Measurements from ENCODE around the gene NISCH.

The NISCH gene

GRCh38 chr3:52512727-52513126, 57.3 kb downstream of the NISCH start:
- no peak for DNase-seq (ENCODE audit: low read depth, low spot score)

GRCh38 chr3:52513281-52513680, 57.9 kb downstream of the NISCH start:
- no peak for DNase-seq (ENCODE audit: low read depth, low spot score)

GRCh38 chr3:52514576-52514975, 59.2 kb downstream of the NISCH start:
- no peak for DNase-seq (ENCODE audit: low read depth, low spot score)

- DNase-seq (ENCODE audit: low read depth, low spot score): no peak
These were observed 59.8 kb downstream of the NISCH start for GRCh38 chr3:52515192-52515591.

GRCh38 chr3:52516509-52517195, 61.2 kb downstream of the NISCH start:
- DNase-seq (ENCODE audit: low read depth, low spot score): no peak

- DNase-seq (ENCODE audit: low read depth, low spot score): no peak
These were observed 62.7 kb downstream of the NISCH start for GRCh38 chr3:52517796-52518722.

- no peak for DNase-seq (ENCODE audit: low read depth, low spot score)
These were observed 63.5 kb downstream of the NISCH start for GRCh38 chr3:52518723-52519444.

GRCh38 chr3:52519445-52520140, 64.2 kb downstream of the NISCH start:
- no peak for DNase-seq (ENCODE audit: low read depth, low spot score)

- no peak for DNase-seq (ENCODE audit: low read depth, low spot score)
These were observed 64.8 kb downstream of the NISCH start for GRCh38 chr3:52520141-52520667.

GRCh38 chr3:52520716-52521487, 65.5 kb downstream of the NISCH start:
- DNase-seq (ENCODE audit: low read depth, low spot score): no peak

- DNase-seq (ENCODE audit: low read depth, low spot score): no peak
These were observed 66.1 kb downstream of the NISCH start for GRCh38 chr3:52521488-52521824.

GRCh38 chr3:52521881-52522650, 66.7 kb downstream of the NISCH start:
- DNase-seq (ENCODE audit: low read depth, low spot score): no peak

GRCh38 chr3:52522651-52523251, 67.3 kb downstream of the NISCH start:
- no peak for DNase-seq (ENCODE audit: low read depth, low spot score)

GRCh38 chr3:52523386-52524257, 68.2 kb downstream of the NISCH start:
- DNase-seq (ENCODE audit: low read depth, low spot score): no peak

GRCh38 chr3:52524258-52524751, 68.9 kb downstream of the NISCH start:
- DNase-seq (ENCODE audit: low read depth, low spot score): no peak

GRCh38 chr3:52524752-52525679, 69.6 kb downstream of the NISCH start:
- DNase-seq (ENCODE audit: low read depth, low spot score): no peak
